HG02678 (cell line): Measurements from ENCODE around the gene PKD2L1.
A peak's percentile ranks its signal among the peaks of the same experiment; 100 is the strongest.
"Not testable (repeated sequence)": the region's sequence is repeated elsewhere in the genome, so short reads cannot be mapped to it uniquely, and the experiment has no call there.

Experiments used
- ATAC-seq: cut with Tn5 transposase; IDR thresholded peaks from one replicate; pipeline ENCODE4 v1.9.1; 2021; ENCODE audit warnings: mild to moderate bottlenecking, moderate library complexity; ENCODE audit not compliant: unreplicated experiment

The PKD2L1 gene

GRCh38 chr10:100287756-100288155 lies 42.3 kb downstream of the PKD2L1 start:
- no peak for ATAC-seq

DNA sequence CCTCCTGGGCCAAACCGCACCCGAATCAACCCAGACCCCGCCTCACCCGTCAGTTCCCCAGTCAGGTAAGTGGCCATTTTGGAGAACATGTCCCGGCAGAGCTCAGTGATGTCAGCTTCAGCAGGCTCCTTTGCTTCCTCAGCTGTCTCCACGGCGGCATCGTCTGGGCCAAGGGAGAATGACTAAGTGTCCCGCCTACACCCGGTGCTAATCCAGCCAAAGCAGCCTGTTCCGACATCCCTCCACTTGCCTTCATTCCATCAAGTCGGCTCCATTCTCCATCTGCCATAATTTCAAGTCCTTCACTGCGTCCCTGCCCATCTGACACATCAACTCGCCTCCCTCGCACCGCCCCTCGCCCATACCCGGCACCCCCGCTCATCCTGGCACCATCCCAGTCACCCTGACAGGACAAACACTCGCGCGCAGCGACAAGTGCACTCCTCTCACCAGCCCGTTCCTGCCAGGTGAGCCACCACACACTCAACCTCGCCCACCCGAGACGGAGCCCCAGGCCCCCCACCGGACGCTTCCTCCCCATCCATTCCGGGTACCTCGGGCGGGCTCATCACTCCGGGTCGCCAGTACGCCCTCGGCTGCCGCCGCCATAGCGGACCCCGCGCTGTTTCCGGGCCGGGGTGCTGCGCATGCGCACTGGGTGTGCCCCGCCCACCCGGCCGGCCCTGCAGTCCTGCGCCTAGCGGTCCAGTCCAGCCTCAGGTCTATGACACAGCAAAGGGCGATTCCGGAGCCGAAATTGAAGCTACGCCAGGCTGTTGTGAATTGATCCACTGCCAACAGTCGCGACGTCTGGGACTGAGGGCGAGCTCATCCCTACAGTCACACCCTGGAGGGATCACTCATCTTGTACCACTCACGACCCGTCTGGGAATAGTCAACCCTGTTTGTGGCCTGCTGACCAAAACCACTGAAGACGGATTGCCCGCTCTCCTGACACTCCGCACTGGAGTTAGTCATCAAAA lies 43.7 kb downstream of the PKD2L1 start, which contains the start of gene BLOC1S2:
Gene BLOC1S2 (minus strand): TSS at position 630 of the 983 bp plus-strand sequence. CDS start 21 bp downstream, at position 609.
- peak; percentile 91 for ATAC-seq

DNA sequence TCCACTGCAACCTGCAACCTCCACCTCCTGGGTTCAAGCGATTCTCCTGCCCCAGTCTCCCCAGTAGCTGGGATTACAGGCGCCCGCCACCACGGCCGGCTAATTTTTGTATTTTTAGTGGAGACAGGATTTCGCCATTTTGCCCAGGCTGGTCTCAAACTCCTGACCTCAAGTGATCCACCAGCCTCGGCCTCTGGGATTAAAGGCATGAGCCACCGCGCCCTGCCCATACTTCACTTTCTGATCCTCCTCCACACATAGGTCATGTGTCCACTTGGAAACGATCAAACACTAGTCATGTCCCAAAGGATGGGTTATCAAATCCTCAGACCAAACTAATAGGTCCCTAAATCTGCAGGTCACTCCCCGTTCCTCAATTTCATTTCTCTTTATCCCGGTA lies 44.7 kb downstream of the PKD2L1 start:
- not testable (repeated sequence) for ATAC-seq

DNA sequence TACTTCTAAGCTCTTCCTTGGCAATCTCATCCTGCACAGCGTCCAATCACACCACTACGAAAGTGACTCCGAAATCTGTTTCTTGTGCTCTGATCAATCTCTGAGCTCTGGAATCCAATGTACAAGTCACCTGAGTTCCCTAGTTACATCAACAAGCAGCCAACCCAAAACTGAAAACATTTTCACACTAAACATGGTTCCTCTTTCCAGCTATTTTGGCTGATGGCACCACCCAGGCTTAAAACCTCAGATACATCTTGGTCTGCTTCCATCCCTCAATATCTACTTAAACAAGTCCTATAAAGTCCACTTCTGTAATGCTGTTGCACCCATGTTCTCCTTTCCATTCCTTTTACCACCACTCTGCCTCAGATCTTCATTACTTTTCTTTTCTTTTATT lies 47.1 kb downstream of the PKD2L1 start:
- ATAC-seq, result no peak

DNA sequence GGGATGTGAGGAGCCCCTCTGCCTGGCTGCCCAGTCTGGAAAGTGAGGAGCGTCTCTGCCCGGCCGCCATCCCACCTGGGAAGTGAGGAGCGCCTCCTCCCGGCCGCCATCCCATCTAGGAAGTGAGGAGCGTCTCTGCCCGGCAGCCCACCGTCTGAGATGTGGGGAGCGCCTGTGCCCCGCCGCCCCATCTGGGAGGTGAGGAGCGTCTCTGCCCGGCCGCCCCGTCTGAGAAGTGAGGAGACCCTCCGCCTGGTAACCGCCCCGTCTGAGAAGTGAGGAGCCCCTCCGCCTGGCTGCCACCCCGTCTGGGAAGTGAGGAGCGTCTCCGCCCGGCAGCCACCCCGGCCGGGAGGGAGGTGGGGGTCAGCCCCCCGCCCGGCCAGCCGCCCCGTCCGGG lies 53.1 kb downstream of the PKD2L1 start:
- ATAC-seq, result not testable (repeated sequence)

GRCh38 chr10:100267239-100268104 lies 62.6 kb downstream of the PKD2L1 start, which contains the start of gene CWF19L1:
Gene CWF19L1 (minus strand): TSS chr10:100267638. CDS start chr10:100267593, 45 bp downstream.
- peak; percentile 87 for ATAC-seq

- no peak for ATAC-seq
These were observed 64.1 kb downstream of the PKD2L1 start for GRCh38 chr10:100265821-100266485.

DNA sequence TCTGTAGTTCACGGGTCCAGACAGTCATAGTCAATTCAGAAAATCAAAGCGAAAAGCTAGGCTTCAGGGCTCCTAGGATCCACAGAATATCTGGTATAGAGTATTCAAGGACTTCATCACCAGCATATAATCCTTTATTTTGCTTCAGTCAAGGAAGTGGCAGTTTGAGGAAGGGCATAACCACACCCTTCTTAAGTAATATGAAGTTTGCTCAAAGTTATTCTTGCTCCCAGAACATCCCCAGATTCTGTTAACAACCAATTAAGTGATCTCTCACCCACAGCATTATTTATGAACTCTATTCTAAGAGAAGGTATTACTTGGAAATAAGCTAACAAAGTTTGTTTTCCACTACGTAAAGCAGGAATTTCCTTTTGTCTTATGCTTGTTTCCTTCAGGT lies 75.8 kb downstream of the PKD2L1 start:
- ATAC-seq, result no peak

DNA sequence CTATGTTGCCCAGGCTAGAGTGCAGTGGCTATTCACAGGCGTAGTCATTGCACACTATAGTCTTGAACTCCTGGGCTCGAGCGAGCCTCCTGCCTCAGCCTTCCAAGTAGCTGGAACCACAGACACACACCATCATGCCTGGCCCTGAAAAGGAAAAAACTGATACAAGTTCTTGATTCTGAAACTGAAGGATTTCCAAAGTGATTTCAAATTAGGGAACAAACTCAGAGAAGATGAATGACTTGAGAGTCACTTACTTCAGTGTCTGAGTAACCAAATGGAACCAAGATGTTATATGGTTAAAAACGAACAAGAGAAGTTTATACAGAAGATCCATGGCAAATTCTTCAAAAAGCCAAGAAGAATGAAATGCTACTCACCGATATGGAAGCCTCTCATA lies 77.0 kb downstream of the PKD2L1 start:
- no peak for ATAC-seq

DNA sequence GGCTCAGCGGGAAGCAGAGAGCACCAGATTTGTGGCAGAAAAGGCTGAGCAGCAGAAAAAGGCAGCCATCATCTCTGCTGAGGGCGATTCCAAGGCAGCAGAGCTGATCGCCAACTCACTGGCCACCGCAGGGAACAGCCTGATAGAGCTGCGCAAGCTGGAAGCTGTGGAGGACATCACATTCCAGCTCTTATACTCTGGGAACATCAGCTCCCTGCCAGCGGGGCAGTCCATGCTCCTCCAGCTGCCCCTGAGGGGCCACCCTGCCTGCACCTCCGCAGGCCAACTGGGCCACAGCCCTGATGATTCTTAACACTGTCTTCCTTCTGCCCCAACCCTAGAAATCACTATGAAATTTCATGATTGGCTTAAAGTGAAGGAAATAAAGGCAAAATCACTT lies 81.2 kb downstream of the PKD2L1 start:
- no peak for ATAC-seq

DNA sequence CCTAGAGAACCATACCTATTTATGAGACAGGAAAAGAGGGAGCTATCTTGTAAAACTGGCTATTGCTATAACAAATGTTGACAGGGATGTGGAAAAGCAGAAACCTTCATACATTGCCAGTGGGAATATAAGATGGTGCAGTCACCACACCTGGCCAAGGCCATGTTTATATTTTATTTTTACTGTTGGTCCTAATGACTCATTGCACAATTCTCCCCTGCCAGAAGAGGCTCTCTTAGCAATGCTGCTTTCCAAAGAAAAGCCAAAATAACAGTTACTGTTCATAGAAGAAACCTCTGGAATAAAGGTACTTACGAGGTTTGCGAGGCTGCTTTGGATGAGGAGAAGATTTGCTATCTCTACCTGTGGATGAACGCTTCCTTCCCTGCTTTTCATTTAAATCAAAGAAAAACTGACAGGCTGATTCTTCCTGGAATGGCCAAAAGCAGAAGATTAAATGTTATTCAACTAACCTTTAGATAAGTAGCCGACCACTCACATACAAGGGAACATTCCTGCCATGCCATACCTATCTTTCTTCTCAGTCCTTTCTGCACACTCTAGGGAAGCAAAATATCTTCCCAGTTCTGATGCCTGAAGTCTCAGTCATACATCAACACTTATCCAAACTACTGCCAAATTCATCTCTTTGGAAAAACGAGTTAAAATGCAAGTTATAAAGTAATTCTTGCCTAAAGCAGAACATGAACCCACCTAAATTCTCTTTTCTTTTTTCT lies 84.4 kb downstream of the PKD2L1 start:
- ATAC-seq, result no peak

GRCh38 chr10:100239851-100240250 lies 90.2 kb downstream of the PKD2L1 start:
- ATAC-seq, result no peak

DNA sequence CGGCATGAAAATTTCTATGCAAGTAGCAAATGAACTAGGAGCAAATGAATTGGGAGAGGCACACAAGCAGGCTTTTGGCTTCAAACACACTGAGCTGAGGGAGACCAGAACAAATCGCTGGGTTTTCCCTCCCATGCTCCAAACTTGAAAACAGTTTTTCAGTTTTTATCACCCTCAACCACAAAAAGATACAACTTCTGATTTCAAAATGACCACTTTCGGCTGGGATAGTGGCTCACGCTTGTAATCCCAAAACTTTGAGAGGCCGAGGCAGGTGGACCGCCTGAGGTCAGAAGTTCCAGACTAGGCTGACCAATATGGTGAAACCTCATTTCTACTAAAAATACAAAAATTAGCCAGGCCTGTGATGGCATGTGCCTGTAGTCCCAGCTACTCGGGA lies 91.6 kb downstream of the PKD2L1 start:
- ATAC-seq, result no peak
